Keratinocyte (primary cell): ENCODE measurements around the gene KANSL1. TPM values are rescaled to one million over a fixed set of nuclear protein-coding genes. Genes with fewer than 3 reads are reported as not detected.

ENCODE experiments used
- DNase-seq: peaks from one replicate; pipeline ENCODE4 v3.0.0-alpha.2; 2011; ENCODE audit warnings: low read depth, missing footprints, low spot score
- FAIRE-seq: peaks from 2 replicates; lab custom pipeline; 2011; peaks lifted over from hg19 to GRCh38; lab: Jason Lieb, UNC
- H2AFZ ChIP-seq: 2 replicates; pipeline ENCODE4 v1.6.0; 2012; ENCODE audit warnings: low read length, control low read depth, inconsistent platforms; ENCODE audit not compliant: control insufficient read depth
- H3K27ac ChIP-seq: 2 replicates; pipeline ENCODE4 v1.5.1; 2011; ENCODE audit warnings: low read length; ENCODE audit not compliant: control insufficient read depth, insufficient read depth
- H3K27me3 ChIP-seq: 3 replicates; pipeline ENCODE4 v1.6.0; 2011; ENCODE audit warnings: low read length; ENCODE audit not compliant: control insufficient read depth, insufficient read depth; ENCODE audit errors: extremely low read depth
- H3K36me3 ChIP-seq, 2 experiments: 2 replicates in 1 of 2; 3 replicates in 1 of 2; pipeline ENCODE4 v1.5.1; 2011; ENCODE audit warnings: low read length in 2 of 2, mild to moderate bottlenecking in 1 of 2; ENCODE audit not compliant: control insufficient read depth in 2 of 2, insufficient read depth in 2 of 2; ENCODE audit errors: extremely low read depth in 1 of 2
- H3K4me1 ChIP-seq: 3 replicates; pipeline ENCODE4 v1.5.1; 2011; ENCODE audit warnings: low read length; ENCODE audit not compliant: control insufficient read depth, insufficient read depth; ENCODE audit errors: extremely low read depth
- H3K4me2 ChIP-seq: 3 replicates; pipeline ENCODE4 v1.6.0; 2011; ENCODE audit warnings: low read depth, low read length; ENCODE audit not compliant: control insufficient read depth, insufficient read depth; ENCODE audit errors: extremely low read depth
- H3K4me3 ChIP-seq, 3 experiments: fragments of 200-600 bp in 1 of 3; sonication (generic) in 1 of 3; 2 replicates in 2 of 3; 3 replicates in 1 of 3; pipeline ENCODE4 v1.5.1; 2011 to 2016; ENCODE audit warnings: low read length in 3 of 3, mild to moderate bottlenecking in 3 of 3, control low read depth in 2 of 3, inconsistent platforms in 1 of 3, low read depth in 1 of 3, mixed read lengths in 1 of 3, mixed run types in 1 of 3, moderate library complexity in 1 of 3; ENCODE audit not compliant: control insufficient read depth in 2 of 3, insufficient read depth in 2 of 3; ENCODE audit errors: extremely low read depth in 1 of 3
- H3K79me2 ChIP-seq: 2 replicates; pipeline ENCODE4 v1.6.0; 2012; ENCODE audit warnings: low read length; ENCODE audit not compliant: control insufficient read depth, insufficient read depth
- H3K9ac ChIP-seq: 3 replicates; pipeline ENCODE4 v1.6.0; 2011; ENCODE audit warnings: low read length; ENCODE audit not compliant: control insufficient read depth, insufficient read depth; ENCODE audit errors: extremely low read depth
- H3K9me1 ChIP-seq: 3 replicates; pipeline ENCODE4 v1.6.0; 2011; ENCODE audit warnings: low read length; ENCODE audit not compliant: control insufficient read depth, insufficient read depth; ENCODE audit errors: extremely low read depth
- H3K9me3 ChIP-seq: 2 replicates; pipeline ENCODE4 v1.5.1; 2012; ENCODE audit warnings: low read depth, low read length; ENCODE audit not compliant: control insufficient read depth
- H4K20me1 ChIP-seq: 3 replicates; pipeline ENCODE4 v1.6.0; 2011; ENCODE audit warnings: low read length; ENCODE audit not compliant: control insufficient read depth, insufficient read depth; ENCODE audit errors: extremely low read depth
- EZH2 ChIP-seq: IDR thresholded peaks from one replicate; pipeline ENCODE4 v1.6.1; 2012; ENCODE audit warnings: inconsistent platforms, mild to moderate bottlenecking, low read length, moderate library complexity
- dilution Hi-C: fragments of 300-500 bp; cut with MboI; formaldehyde crosslinking; loops from one replicate; pipeline ENCODE4 v1.7.0; 2020; ENCODE audit warnings: low sequenced_read_pairs; ENCODE audit not compliant: extremely low pct_ligation_motif_present
- polyA plus RNA-seq, 5 experiments: library from polyadenylated mRNA; depleted of rRNA in 3 of 5; stranded (reverse) in 3 of 5; stranded (forward) in 1 of 5; unstranded in 1 of 5; fragments of >200 nt; gene quantifications; 1 replicate in 1 of 5; 2 replicates in 3 of 5; 3 replicates in 1 of 5; pipeline versions ENCODE4 v1.2.1 to v1.2.3, GENCODE V29; 2011 to 2012; ENCODE audit warnings: missing spikeins in 2 of 5, low read depth in 1 of 5, low replicate concordance in 1 of 5
- TF ChIP-seq, protein P1 (sequence below), 3 experiments: IDR thresholded peaks in 1 of 3; conservative IDR thresholded peaks in 1 of 3; optimal IDR thresholded peaks in 1 of 3; 2 replicates in 2 of 3; 3 replicates in 1 of 3; pipeline versions ENCODE3 to v1.5.1; 2011; ENCODE audit warnings: low read length in 3 of 3, mild to moderate bottlenecking in 3 of 3, moderate library complexity in 2 of 3, control low read depth in 1 of 3, inconsistent platforms in 1 of 3; ENCODE audit not compliant: insufficient read depth in 2 of 3; ENCODE audit errors: extremely low read depth in 1 of 3

The KANSL1 gene
- polyA plus RNA-seq, 1 donor (not counting 4 experiments of a cell fraction or from before 2014, with no cell fraction given): 17.6 TPM

DNA sequence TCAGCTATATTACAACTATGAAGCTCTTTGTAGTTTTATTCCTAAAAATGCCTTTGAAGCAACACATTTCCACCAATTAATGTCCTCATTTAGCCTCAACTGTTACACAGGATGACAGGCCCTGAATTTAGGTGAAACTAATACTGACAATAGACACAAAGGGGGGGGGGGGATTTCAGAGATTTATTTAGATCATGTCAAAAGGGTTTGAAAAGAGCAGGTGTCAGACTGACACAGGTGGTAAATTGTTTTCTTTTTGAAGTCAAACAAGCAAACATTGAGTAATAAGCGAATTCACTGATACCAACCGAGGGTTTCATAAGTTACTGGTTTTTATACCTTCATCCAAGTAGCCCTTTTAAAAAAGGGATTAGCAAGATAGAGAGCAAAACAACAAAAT is 40.8 kb downstream of the KANSL1 start:
- Histone ChIP-seq H2AFZ (no peak overlapping the region), H3K27ac (no peak overlapping the region), H3K9me1 (peaks cover 5% of the 10 kb centered on the region), H3K4me3 (no peak overlapping the region), H4K20me1 (peaks cover 33% of the 10 kb centered on the region), H3K9me3 (no peaks in the 10 kb centered on the region), H3K36me3 (no peaks in the 10 kb centered on the region), H3K9ac (no peak overlapping the region), H3K4me2 (no peak overlapping the region), H3K79me2 (peaks cover 95% of the 10 kb centered on the region), H3K27me3 (no peaks in the 10 kb centered on the region), H3K4me1 (peaks cover 18% of the 10 kb centered on the region)
- FAIRE-seq (no peak), DNase-seq (no peak)
- dilution Hi-C loops: no loop called here
- TF ChIP-seq EZH2: no peak
- TF ChIP-seq, protein P1, sequence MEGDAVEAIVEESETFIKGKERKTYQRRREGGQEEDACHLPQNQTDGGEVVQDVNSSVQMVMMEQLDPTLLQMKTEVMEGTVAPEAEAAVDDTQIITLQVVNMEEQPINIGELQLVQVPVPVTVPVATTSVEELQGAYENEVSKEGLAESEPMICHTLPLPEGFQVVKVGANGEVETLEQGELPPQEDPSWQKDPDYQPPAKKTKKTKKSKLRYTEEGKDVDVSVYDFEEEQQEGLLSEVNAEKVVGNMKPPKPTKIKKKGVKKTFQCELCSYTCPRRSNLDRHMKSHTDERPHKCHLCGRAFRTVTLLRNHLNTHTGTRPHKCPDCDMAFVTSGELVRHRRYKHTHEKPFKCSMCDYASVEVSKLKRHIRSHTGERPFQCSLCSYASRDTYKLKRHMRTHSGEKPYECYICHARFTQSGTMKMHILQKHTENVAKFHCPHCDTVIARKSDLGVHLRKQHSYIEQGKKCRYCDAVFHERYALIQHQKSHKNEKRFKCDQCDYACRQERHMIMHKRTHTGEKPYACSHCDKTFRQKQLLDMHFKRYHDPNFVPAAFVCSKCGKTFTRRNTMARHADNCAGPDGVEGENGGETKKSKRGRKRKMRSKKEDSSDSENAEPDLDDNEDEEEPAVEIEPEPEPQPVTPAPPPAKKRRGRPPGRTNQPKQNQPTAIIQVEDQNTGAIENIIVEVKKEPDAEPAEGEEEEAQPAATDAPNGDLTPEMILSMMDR (optimal IDR thresholded peaks at IDR 0.05 in 1 of 3, IDR thresholded peaks at IDR 0.05 in 1 of 3, conservative IDR thresholded peaks at IDR 0.05 in 1 of 3; ENCODE audit: extremely low read depth in 1 of 3, insufficient read depth in 2 of 3, low read length in 3 of 3): no peak

- Histone ChIP-seq H3K4me3 (no peak overlapping the region), H3K4me2 (no peak overlapping the region), H3K9me3 (no peaks in the 10 kb centered on the region), H3K9me1 (peaks cover 5% of the 10 kb centered on the region), H3K9ac (no peak overlapping the region), H2AFZ (no peak overlapping the region), H3K27ac (no peak overlapping the region), H3K36me3 (no peaks in the 10 kb centered on the region), H3K27me3 (no peaks in the 10 kb centered on the region), H4K20me1 (peaks cover 33% of the 10 kb centered on the region), H3K79me2 (peaks cover 95% of the 10 kb centered on the region), H3K4me1 (peaks cover 11% of the 10 kb centered on the region)
- no peak for FAIRE-seq
- dilution Hi-C loops: no loop called here
- no peak for DNase-seq
- TF ChIP-seq, protein P1 (optimal IDR thresholded peaks at IDR 0.05 in 1 of 3, IDR thresholded peaks at IDR 0.05 in 1 of 3, conservative IDR thresholded peaks at IDR 0.05 in 1 of 3; ENCODE audit: extremely low read depth in 1 of 3, insufficient read depth in 2 of 3, low read length in 3 of 3): no peak
- TF ChIP-seq EZH2: no peak
These were observed 41.5 kb downstream of the KANSL1 start for GRCh38 chr17:46151762-46152161.
